Middle frontal gyrus (tissue), 1 donor: ENCODE data around the gene KRT3.

ENCODE experiments used
- DNase-seq: peaks from one replicate; pipeline ENCODE4 v3.0.0-alpha.2; 2015; ENCODE audit warnings: low spot score; ENCODE audit errors: extremely low spot score

KRT3 gene

GRCh38 chr12:52827499-52828090, 31.7 kb upstream of the KRT3 start:
- DNase-seq: no peak

- DNase-seq: no peak
Measured at GRCh38 chr12:52826611-52827498, 30.9 kb upstream of the KRT3 start.

GRCh38 chr12:52825961-52826360, 30.0 kb upstream of the KRT3 start:
- no peak for DNase-seq

GRCh38 chr12:52824741-52825410, 29.0 kb upstream of the KRT3 start:
- no peak for DNase-seq

GRCh38 chr12:52823761-52824450, 28.0 kb upstream of the KRT3 start:
- no peak for DNase-seq

GRCh38 chr12:52822771-52823510, 27.0 kb upstream of the KRT3 start:
- no peak for DNase-seq

GRCh38 chr12:52821826-52822660, 26.1 kb upstream of the KRT3 start:
- no peak for DNase-seq

- no peak for DNase-seq
Measured at GRCh38 chr12:52821071-52821730, 25.3 kb upstream of the KRT3 start.

- DNase-seq: no peak
Measured at GRCh38 chr12:52820521-52820920, 24.6 kb upstream of the KRT3 start.

- DNase-seq: no peak
Measured at GRCh38 chr12:52819731-52820510, 24.0 kb upstream of the KRT3 start.

GRCh38 chr12:52818887-52819420, 23.0 kb upstream of the KRT3 start:
- no peak for DNase-seq

- no peak for DNase-seq
Measured at GRCh38 chr12:52818388-52818787, 22.5 kb upstream of the KRT3 start.

- no peak for DNase-seq
Measured at GRCh38 chr12:52817699-52818238, 21.9 kb upstream of the KRT3 start.

- no peak for DNase-seq
Measured at GRCh38 chr12:52817003-52817698, 21.2 kb upstream of the KRT3 start.

GRCh38 chr12:52815676-52816588, 20.0 kb upstream of the KRT3 start:
- no peak for DNase-seq

- DNase-seq: no peak
Measured at GRCh38 chr12:52815161-52815560, 19.2 kb upstream of the KRT3 start.
